Activated CD4-positive, alpha-beta T cell treated with anti-CD3 and anti-CD28 coated beads for 48 hours (primary cell): ENCODE measurements around the gene ZNF586.
"Not testable (repeated sequence)": the region's sequence is repeated elsewhere in the genome, so short reads cannot be mapped to it uniquely, and the experiment has no call there.

Source experiments
- DNase-seq: peaks from one replicate; pipeline ENCODE4 v3.0.0-alpha.2; 2020

ZNF586 gene

GRCh38 chr19:57800696-57801095, 31.2 kb downstream of the ZNF586 start:
- no peak for DNase-seq

DNA sequence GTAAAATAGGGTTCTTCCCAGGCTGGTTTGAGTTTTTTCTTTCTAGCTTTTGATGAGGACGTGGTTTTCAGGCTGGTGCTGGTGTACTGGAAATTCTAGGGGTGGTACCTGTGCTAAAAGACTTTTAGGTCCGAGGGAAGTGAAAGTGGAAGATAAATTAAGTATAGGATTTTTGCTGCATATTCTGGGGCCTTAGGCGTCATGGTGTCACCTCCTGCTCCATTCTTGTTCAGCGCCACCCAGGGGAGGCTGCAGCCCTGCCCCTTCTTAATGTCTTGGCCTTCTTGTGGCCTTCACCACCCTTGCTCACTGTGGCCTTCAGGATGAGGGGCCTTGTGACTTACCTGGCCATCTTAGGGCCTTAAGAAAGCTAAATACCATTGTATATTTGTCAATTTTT, 32.8 kb downstream of the ZNF586 start:
- DNase-seq: no peak

GRCh38 chr19:57803265-57803593, 33.8 kb downstream of the ZNF586 start:
- no peak for DNase-seq

DNA sequence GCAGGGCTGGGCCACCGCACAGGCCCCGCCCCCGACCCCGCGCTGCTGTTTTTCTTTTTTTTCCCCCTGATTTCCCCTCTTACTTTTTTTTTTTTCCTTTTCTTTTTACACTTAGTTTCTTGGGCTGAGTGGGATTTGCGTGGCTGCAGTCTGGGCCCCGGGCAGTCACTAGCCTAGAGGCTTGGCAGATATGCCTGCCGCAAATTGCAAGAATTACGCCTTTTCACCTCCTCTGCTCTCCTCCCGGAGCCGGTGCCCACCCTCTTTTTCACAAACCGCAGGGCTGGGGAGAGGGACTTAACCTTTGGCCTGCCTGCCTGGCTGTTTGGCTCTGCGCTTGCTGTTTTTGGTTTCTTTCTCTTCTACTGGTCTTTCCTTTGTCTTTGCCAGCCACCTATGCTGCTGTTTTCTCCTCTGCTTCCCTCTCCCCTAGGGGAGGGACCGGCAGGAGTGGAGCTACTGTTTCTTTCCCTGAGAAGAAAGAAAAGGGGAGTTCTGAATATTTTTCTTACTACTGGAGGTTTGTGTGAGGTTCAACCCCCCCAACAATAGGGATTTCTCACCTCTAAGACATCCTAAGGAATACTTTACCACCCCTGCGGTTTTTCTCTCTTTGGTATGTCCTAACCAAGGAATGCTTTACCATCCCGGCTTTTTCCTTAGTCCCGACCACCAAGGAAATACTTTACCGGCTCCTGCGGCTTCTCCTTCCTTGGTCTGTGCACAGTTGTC, 34.3 kb downstream of the ZNF586 start:
- peak; percentile 26 for DNase-seq

GRCh38 chr19:57807541-57807940, 38.1 kb downstream of the ZNF586 start:
- DNase-seq: no peak

DNA sequence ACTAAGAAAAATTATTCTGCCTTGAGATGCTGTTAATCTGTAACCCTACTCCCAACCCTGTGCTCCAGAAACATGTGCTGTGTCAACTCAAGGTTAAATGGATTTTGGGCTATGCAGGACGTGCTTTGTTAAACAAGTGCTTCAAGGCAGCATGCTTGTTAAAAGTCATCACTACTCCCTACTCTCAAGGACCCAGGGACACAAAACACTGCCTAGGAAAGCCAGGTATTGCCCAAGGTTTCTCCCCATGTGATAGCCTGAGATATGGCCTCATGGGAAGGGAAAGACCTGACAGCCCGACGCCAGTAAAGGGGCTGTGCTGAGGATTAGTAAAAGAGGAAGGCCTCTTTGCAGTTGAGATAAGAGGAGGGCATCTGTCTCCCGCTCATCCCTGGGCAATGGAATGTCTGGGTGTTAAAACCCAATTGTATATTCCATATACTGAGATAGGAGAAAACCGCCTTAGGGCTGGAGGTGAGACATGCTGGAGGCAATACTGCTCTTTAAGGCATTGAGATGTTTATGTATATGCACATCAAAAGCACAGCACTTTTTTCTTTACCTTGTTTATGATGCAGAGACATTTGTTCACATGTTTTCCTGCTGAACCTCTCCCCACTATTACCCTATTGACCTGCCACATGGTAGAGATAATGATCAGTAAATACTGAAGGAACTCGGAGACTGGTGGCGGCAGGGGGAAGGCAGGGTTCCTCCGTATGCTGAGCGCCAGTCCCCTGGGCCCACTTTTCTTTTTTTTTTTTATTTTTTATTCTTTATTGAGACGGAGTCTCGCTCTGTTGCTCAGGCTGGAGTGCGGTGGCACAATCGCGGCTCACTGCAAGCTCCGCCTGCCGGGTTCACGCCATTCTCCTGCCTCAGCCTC, 41.2 kb downstream of the ZNF586 start:
- not testable (repeated sequence) for DNase-seq

GRCh38 chr19:57812226-57812625, 42.8 kb downstream of the ZNF586 start:
- DNase-seq: no peak

GRCh38 chr19:57812975-57813820, 43.7 kb downstream of the ZNF586 start:
- DNase-seq: not testable (repeated sequence)

DNA sequence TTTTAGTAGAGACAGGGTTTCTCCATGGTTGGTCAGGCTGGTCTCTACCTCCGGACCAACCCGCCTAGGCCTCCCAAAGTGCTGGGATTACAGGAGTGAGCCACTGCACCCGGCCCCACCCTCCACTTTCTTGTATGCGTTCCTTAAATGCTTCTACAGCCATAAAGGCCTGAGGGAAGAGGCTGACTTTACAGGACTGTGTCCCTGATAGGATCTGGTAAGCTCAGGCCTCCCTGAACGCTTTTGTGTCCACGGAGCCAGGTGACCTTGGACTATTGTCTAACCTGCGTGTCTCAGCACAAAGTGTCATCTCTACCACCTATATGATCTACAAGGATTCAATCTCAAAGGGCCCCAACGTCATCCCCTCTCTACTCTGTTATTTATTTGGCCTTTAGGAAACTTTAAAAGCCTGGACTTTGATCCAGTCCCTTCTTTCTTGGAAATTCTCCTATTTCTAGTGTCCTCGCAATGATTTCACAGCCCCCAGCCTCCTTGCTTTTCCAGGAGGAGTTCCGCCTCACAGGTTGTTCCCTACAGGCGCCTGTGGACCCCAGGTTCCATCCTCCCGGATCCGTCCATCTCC, 44.5 kb downstream of the ZNF586 start:
- DNase-seq: no peak

GRCh38 chr19:57814505-57815246, 45.2 kb downstream of the ZNF586 start, which contains the start of gene ZNF552:
ZNF552 (minus strand) TSS chr19:57814913; CDS start chr19:57814743, 170 bp downstream.
- peak; percentile 81 for DNase-seq

DNA sequence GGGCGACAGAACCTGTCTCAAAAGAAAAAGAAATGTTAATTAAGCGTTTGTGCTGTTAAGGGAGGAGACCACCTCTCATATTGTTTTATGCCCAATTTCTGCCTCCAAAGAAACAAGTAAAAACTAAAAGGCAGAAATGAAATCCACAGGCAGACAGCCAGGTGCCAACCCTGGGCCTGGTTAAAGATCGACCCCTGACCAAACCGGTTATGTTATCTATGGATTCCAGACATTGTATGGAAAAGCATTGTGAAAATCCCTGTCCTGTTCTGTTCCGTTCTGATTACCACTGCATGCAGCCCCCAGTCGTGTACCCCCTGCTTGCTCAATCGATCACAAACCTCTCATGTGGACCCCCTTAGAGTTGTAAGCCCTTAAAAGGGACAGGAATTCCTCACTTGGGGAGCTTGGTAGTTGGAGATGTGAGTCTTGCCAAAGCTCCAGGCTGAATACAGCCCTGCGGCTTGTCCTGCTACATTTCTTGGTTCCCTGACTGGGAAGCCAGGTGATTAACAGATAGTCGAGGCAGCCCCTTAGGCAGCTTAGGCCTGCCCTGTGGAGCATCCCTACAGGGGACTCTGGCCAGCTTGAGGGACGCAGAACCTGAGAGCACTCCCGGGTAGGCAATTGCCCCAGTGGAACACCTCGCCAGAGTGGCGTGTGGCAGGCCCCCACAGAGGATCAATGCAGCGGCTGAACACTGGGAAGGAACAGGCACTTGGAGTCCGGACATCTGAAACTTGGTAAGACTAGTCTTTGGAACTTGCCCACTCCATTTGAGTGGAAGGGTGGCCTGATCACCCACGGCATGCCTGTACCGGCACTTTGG, 46.0 kb downstream of the ZNF586 start:
- DNase-seq: no peak

DNA sequence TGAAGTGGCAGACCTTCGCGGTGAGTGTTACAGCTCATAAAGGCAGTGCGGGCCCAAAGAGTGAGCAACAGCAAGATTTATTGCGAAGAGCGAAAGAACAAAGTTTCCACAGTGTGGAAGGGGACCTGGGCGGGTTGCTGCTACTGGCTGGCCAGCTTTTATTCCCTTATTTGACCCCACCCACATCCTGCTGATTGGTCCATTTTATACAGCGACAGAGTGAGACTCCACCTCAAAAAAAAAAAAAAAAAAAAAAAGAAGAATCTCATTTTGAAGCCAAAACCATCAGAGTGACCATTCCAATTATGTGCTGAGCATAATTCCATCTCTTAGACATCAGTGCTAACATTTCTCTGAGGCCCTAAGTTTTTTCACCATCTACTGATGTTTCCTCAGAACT, 47.2 kb downstream of the ZNF586 start:
- peak; percentile 19 for DNase-seq

DNA sequence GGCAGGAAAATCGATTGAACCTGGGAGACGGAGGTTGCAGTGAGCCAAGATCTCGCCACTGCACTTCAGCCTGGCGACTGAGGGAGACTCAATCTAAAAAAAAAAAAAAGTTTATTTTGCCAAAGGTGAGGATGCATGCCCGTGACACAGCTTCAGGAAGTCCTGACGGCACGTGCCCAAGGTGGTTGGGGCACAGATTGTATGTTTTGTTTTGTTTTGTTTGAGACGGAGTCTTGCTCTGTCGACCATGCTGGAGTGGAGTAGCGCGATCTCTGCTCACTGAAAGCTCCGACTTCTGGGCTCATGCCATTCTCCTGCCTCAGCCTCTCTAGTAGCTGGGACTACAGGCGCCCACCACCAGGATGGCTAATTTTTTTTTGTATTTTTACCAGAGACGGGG, 48.5 kb downstream of the ZNF586 start:
- DNase-seq: no peak

- no peak for DNase-seq
These were observed 48.9 kb downstream of the ZNF586 start for GRCh38 chr19:57818378-57818777.

DNA sequence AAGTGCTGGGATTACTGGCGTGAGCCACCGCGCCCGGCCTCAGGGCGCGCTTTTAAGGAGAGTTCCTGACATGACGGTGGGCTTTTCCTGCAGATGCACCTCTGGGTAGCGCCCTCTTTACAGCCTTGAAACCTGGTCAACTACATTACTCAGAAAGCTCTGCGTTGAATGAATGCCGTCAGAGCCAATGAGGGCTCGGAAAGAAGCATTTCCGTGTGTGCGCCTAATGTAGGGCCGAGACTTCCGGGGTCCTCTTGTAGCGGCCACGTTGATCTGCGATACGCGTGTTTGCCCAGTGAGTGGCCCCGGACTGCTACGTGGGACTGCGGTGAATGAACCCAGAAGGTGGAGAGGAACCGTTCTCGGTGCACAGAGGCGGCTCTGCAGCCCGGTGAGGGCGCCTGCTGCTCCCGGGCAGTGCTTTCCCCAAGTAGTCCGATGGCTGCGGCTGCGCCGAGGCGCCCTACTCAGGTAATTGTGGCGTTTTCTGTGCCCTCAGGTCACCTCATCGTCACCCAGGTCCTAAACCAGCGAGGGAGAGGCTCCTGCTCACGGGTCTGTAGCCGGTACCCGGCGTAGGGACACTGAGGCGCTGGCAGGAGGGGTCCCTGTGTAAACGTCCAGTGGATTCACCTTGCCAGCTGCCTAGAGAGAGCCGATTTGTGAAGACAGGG, 50.1 kb downstream of the ZNF586 start:
- peak; percentile 85 for DNase-seq

GRCh38 chr19:57820599-57820998, 51.1 kb downstream of the ZNF586 start:
- no peak for DNase-seq

GRCh38 chr19:57821095-57821494, 51.6 kb downstream of the ZNF586 start:
- DNase-seq: not testable (repeated sequence)

DNA sequence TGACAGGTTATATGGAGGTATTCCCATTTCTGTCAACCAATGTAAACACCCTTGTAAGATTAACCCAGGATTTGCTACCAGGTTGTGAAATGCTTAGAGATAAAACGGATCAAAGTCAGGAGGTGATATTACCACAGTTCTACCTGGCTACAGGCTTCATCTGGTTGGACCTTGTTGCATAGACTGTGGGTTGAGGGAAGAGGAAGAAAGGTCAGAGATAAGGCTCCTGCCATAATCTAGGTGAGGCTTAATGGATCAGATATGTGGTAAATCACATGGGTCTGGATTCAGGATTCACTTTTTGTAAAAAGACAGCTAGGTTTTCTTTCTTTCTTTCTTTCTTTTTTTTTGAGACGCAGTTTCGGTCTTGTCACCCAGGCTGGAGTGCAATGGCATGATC, 52.0 kb downstream of the ZNF586 start:
- DNase-seq: not testable (repeated sequence)

DNA sequence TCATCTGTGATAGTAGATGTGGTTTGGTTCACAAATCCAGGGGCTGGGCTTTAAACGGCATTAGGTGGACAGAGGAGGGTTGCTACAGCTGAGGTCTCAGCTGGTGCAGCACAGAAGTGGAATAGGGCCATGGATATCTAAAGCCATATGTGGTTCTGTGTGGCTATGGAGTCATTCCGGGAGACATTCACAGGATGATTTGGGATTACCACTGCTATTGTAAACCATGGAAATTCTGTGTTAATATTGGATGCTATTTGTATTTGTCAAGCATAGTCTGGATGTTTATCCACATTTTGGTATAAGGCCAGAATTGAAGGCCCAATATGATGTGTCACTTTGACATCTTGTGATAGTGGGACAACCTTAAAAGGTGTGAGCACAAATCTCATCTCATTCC, 53.7 kb downstream of the ZNF586 start:
- DNase-seq: not testable (repeated sequence)

- not testable (repeated sequence) for DNase-seq
These were observed 54.1 kb downstream of the ZNF586 start for GRCh38 chr19:57823608-57824007.
